Colonic mucosa (tissue), 4 donors: ENCODE data around the gene SLC18B1. TPM values are rescaled to one million over a fixed set of nuclear protein-coding genes. Genes with fewer than 3 reads are reported as not detected.

Experiments
- DNase-seq: peaks from one replicate; pipeline ENCODE4 v3.0.0-alpha.2; 2020
- H3K27ac ChIP-seq: fragments of 200-600 bp; one replicate; pipeline ENCODE4 v1.8.0; 2021
- H3K27me3 ChIP-seq: fragments of 200-600 bp; one replicate; pipeline ENCODE4 v1.8.0; 2021
- H3K36me3 ChIP-seq: fragments of 200-600 bp; one replicate; pipeline ENCODE4 v1.8.0; 2021
- H3K4me1 ChIP-seq: fragments of 200-600 bp; one replicate; pipeline ENCODE4 v1.8.0; 2021; ENCODE audit warnings: mild to moderate bottlenecking
- H3K4me3 ChIP-seq: fragments of 200-600 bp; one replicate; pipeline ENCODE4 v1.8.0; 2021
- H3K9ac ChIP-seq, 2 donors: one replicate each; pipeline ENCODE4 v1.7.0; 2013; ENCODE audit warnings: control low read depth in 2 of 2, low read depth in 2 of 2, low read length in 2 of 2
- H3K9me3 ChIP-seq: fragments of 200-600 bp; one replicate; pipeline ENCODE4 v1.8.0; 2021
- CTCF ChIP-seq: fragments of 200-600 bp; IDR thresholded peaks from one replicate; pipeline ENCODE4 v1.8.0; 2022; ENCODE audit warnings: antibody characterized with exemption, mild to moderate bottlenecking
- intact Hi-C: fragments of 100-400 bp; cut with DNase I; formaldehyde crosslinking; loops from one replicate; pipeline ENCODE4 v1.14.1; 2022
- total RNA-seq, 2 donors: library from RNA; stranded (reverse); fragmentation: NEBNext Ultra II Directional in 1 of 2; extraction: Animal tissue kit (Norgen Biotek cat#: 25700) in 1 of 2; gene quantifications; one replicate each; pipeline ENCODE4 v1.2.1, GENCODE V29; 2021
- donor health status: healthy.
- donor health status: DM: no; HTN: no; CAD: no.
- donor health status: DM: no; HTN: no; CAD: no.

The SLC18B1 gene
- total RNA-seq, 2 donors from 2014 or later, result 11.1 to 11.8 TPM

DNA sequence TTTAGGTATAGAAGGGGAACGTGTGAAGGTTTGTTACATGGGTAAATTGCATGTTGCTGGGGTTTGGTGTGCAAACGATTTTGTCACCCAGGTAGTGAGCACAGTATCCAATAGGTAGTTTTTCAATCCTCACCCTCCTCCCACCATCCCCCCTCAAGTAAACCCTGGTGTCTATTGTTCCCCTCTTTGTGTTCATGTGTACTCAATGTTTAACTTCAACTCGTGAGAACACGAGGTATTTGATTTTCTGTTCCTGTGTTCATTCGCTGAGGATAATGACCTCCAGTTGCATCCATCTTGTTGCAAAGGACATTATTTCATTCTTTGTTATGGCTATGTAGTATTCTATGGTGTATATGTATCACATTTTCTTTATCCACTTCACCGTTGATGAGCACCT, 73.0 kb downstream of the SLC18B1 start:
- TF ChIP-seq CTCF, result no peak
- Histone ChIP-seq H3K9me3 (no peaks in the 10 kb centered on the region), H3K27ac (no peak overlapping the region), H3K4me1 (no peaks in the 10 kb centered on the region), H3K9ac (no peak overlapping the region), H3K27me3 (no peaks in the 10 kb centered on the region), H3K36me3 (no peaks in the 10 kb centered on the region), H3K4me3 (no peak overlapping the region)
- intact Hi-C loops, result no loop called here
- no peak for DNase-seq

DNA sequence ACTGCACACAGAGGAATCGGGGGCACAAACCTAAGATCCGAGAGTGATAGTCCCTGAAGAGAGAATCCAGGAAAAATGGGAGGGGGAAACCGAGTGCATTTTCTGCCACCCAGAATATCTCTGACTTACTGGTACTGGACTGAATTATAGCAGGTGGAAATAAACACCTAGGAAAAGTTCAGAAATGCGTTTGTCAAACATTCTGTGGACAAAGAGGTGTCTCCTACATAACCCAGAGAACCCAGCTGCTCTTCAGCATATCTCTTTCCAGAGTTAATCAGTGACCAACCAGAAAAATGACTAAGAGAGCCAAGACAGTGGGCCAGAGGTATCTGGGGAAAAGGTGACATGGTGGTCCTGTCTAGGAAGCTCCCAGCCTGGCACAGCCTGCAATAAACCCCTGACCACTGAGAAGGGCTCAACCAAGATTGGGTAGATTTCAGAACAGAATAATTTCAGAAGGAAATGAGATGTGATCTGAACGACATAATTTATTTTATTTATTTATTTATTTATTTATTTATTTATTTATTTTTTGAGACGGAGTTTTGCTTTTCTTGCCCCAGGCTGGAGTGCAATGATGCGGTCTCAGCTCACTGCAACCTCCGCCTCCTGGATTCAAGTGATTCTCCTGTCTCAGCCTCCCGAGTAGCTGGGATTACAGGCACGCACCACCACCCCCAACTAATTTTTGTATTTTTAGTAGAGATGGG, 78.5 kb downstream of the SLC18B1 start:
- H3K9me3 ChIP-seq, result no peaks in the 10 kb centered on the region
- H3K4me3 ChIP-seq, result no peak overlapping the region
- H3K27ac ChIP-seq, result no peak overlapping the region
- H3K9ac ChIP-seq, result no peak overlapping the region
- intact Hi-C loops, result loop anchor here (5.0 kb wide), 1 partner anchor 53 kb away; no protein-coding TSS in a partner anchor
- no peak for TF ChIP-seq CTCF
- H3K4me1 ChIP-seq, result no peaks in the 10 kb centered on the region
- no peak for DNase-seq
- no peaks in the 10 kb centered on the region for H3K27me3 ChIP-seq
- H3K36me3 ChIP-seq, result no peaks in the 10 kb centered on the region

Other genes with a start within 250 kb of the SLC18B1 start
- gene TAAR8, start 246.0 kb downstream of the SLC18B1 start, total RNA-seq, result not detected
- gene TAAR6, start 228.3 kb downstream of the SLC18B1 start, total RNA-seq, result not detected
- gene TAAR5, start 208.9 kb downstream of the SLC18B1 start, total RNA-seq, result not detected
- not detected for gene TAAR2, start 174.4 kb downstream of the SLC18B1 start, total RNA-seq
- gene TAAR1, start 139.5 kb downstream of the SLC18B1 start, total RNA-seq, result not detected
- 1 to 10 TPM in 1 of 2 donors, under 1 TPM in 1; 0.62 to 6.4 TPM for gene VNN1, start 84.6 kb downstream of the SLC18B1 start, total RNA-seq
- gene VNN2, start 40.7 kb downstream of the SLC18B1 start, total RNA-seq, result 1 to 10 TPM in 1 of 2 donors, under 1 TPM in 1; 0.84 to 1.6 TPM
- gene RPS12, start 15.9 kb upstream of the SLC18B1 start, total RNA-seq, result 100 to 1,000 TPM; 829 to 885 TPM